Measurements from ENCODE around the gene TSPAN5.

Gene TSPAN5

DNA sequence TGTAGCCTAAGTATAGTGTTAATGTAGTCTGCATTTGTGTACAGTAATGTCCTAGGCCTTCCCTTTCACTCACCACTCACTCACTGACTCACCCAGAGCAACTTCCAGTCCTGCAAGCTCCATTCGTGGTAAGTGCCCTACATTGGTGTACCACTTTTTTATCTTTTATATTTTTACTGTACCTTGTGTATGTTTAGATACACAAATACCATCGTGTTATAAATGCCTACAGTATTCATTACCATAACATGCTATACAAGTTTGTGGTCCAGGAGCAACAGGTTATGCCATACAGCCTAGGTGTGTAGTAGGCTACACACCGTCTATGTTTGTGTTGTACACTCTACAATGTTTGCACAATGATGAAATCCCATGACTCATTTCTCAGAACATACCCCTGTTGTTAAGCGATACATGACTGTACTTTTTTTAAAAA lies 15.4 kb downstream of the TSPAN5 start:
- no peak for FAIRE-seq

DNA sequence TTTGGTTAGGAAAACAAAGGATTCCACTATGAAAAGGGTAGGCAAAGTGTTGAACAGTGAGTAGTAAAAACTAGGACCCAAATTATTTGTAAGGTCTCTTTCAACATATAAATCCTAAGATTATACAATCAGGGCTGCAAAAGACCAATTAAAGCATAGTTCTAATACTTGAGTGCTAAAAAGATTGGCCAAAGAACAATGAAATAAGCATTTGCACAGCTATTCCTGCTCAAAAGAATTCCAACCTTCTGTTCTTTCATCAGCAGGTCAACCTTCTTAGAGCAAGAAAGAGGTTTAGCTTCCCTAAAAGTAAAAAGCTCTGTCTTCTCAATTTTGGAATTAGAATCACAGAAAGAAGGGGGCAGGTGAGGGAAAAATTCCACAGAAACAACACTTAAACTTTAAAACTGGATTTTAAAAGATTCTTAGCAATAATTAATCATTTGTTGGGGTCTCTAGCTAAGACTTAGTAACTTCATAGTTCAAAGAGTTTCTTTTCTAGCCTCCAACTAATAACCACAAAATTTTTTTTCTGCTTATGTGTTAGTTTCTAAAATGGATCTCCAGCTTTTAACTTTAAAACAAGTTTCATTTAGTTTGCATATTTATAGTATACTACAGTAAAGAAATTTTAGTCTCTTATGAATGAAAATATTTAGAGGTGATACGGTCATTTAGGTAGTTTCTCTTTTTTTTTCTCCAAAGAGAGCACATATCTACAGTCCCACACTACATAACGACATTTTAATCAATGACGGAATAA lies 16.3 kb downstream of the TSPAN5 start:
- no peak for FAIRE-seq

DNA sequence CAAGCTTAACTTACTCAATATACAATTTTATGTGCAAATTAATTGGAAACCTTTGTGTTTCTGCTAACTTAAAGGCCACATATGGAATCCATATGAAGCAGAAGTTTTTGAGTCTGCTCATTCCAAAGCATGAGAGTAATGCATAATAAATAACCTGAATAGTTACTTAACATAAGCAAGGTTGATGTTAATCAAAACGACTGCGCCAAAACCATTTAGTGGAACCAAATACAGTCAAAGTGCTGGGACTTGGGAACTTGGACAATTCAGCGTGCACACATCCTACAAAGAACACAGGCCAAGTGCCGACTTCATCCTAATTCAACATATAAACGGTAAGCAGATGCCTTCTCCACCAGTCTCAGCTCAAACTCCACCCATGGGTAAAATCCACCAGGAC lies 17.0 kb downstream of the TSPAN5 start:
- no peak for FAIRE-seq

DNA sequence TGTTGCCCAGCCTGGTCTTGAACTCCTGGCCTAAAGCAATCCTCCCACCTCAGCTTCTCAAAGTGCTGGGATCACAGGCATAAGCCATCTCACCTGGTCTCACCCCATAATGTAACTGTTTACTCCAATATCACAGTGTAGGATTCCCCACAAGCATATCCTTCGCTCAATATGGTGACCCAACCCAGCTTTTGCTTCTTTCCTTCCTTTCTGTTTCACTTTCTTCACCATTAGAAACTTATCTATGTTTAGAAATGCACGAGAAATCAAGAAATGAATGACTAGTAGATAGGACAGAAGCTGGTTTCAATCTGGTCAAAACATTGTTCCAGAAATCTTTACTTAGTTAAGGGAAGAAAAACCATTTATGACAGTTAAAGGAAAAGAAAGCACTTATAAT lies 18.9 kb downstream of the TSPAN5 start:
- FAIRE-seq: no peak

DNA sequence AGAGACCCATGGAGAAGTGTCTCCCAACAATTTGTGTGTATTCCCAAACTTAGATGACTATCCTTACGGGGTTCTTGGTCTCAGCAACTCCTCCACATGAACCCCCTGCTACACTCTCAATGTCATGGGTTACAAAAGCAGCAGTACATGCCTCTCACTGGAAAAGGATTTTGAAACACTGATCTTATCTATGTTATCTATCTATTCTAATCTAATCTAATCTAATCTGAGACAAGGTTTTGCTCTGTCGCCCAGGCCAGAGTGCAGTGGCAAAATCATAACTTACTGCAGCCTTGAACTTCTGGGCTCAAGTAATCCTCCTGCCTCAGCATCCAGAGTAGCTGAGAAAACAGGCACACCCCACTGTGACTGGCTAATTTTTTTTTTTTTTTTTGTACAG lies 19.3 kb downstream of the TSPAN5 start:
- FAIRE-seq: no peak

DNA sequence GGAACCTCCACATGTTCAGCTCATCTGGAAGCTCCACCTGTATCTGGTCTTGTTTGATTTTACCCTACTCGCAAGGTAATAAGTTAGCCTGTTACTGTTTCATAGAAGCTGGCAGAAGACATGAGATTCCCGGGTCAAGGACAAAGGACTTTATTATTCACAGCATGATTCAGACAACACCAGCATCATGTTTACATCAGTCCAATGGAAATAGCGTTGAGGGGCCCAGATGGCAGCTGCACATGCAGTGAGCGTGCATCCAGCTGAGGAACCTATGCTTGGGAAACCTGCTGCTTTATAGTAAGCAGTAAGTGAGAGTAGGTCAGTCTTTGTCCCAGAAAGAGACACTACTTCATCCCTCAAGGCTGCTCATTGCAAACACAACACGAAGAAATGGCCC lies 19.8 kb downstream of the TSPAN5 start:
- no peak for FAIRE-seq

DNA sequence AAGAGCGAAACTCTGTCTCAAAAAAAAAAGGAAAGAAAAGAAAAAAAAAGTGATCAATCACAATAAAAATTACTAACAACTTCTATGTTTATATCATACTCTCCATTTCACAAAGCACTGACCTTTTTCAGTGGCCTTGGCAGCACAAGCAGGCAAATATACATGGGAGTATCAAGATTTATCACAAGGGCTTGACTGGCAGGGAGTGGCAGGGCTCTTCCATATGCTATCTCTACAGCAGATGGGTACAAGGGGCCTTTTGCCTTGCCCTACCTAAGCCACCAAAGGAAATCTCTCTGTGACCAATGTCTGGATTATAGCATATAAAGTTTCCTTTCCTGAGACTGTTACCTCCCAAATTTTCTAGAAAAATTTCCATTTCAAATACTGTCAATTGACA lies 24.4 kb downstream of the TSPAN5 start:
- no peak for FAIRE-seq

DNA sequence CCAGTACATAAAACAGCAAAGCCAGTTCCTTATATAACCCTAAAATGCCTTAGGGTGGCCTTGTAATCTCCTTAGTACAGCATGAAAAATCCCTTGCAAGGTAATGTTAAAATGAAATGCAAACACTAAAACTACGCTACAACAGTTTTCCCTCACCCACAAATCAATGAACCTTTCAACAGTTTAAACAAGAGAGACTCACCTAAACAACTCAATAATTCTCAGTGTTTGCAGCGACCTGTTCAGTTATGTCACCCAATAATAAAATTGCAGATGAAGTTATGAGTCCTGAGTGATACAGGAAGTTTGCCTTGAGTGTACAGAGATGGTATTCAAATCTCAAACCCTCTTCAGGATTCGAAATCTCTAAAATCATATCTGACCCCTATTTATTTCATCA lies 25.3 kb downstream of the TSPAN5 start:
- no peak for FAIRE-seq

DNA sequence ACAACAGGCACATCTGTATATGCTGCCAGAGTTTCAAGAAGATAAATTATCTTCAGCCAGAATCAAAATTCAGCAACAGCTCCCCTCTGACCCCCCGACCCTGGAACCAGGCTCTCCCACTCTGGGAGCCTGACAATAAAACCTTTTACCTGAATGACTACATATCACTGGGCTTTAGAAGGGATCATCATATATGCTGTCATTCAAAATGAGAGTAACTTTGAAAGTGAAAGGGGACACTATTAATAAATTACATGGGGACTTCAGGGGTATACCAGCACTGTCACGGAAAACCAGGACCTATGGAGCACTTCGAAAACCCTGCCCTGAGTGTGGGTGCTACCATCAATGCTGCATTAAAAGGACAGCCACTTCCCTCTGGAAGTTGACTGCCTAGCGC lies 26.2 kb downstream of the TSPAN5 start:
- FAIRE-seq: no peak

DNA sequence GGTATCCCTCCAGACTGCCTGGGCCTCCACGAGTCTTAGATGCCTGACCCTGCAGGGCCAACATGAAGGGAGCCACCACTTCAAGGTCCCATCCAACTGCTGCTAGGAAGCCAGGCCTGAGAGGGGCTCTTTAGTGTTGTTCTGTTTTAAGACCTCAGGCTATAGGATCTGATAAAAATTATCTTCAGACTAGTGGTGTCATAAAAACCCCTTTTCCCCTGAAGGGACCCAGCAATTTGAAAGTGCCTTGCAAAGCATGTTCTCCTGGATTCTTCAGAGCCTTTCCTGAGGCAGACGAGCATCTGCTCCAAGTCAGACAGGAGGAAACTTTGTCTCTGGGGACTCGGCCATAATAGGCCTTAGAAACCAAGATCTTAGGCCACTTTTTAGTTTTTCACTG lies 26.9 kb downstream of the TSPAN5 start:
- FAIRE-seq: no peak

DNA sequence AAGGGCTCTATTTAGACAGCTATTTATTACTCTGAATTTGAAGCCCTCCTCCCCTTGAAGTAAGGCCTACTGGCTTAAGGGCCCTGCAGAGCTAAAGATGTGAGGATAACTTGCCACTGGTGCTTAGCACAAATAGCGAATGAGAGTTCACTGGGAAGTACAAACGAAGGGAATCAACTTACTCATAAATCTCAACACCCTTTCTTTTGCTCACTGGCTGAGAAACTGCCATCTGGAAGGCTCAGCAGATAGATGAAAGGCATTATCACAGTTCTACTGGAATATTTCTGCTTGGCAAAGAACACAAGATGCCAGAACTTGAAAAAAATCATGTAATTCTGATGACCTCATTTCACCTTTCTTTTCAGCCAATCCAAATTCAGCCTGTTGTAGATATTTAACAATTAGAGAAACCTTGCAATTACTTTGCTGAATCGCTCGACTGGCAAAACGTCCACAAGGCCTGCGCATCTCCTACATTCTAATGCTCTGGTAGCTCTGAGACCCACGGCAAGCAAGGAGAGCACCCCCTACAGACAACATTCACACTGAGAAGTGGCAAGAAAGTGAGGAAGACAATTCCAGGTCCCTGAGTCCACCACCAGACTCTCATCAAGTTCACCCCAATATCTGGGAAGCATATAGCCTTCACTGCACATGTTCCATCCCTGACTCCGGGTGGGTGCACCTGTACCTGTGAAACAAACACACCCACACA lies 27.5 kb downstream of the TSPAN5 start:
- FAIRE-seq: no peak

DNA sequence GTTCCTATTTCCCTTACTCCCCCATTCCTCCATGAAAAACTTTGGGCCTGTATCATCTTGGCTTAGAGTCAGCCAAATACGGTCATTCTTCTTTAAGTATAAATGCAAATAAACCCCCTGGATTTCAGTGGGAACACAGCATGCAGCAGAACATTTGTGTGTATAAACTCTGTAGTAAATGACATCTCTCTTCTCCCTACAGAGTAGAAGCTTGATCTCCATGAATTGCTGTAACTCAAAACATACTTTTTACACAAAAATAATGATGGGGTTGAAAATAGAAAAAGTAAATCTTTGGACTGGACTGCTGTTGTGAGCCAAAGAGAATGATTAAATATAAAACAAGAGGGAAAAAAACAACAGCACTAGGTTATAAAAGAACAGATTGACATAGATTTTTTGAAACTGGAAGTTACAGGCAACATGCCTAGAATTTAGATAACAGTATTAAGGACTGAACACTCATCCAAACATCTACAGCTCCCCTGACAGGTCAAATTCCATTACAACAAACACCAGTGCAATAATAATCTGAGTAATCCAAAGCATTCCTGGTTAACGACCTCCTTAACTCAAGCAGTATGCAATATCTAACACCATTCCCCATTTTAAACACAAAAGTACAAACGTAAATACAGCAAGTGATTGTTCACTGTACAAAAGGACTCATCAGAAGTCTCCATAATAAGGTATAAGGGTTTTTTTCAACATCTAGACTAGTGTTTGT lies 30.7 kb downstream of the TSPAN5 start:
- FAIRE-seq: no peak

DNA sequence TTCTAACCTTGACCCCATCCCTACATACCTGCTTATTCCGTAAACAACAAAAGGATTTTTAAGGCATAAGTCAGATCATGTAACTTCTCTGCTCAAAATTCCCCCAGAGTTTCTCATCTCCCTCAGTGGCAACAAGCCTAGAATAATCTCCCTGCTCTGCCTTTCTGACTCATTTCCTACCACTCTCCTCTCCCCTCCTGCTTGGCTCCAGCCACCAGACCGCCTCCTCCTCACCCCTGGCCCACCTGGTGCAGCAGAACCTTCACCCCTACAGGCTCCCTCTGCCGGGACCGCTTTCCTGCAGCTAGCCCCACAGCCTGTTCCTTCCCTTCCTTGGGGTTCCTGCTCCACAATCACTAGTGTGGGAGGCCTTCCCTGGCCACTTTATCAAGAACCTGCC lies 32.1 kb downstream of the TSPAN5 start:
- FAIRE-seq: no peak

DNA sequence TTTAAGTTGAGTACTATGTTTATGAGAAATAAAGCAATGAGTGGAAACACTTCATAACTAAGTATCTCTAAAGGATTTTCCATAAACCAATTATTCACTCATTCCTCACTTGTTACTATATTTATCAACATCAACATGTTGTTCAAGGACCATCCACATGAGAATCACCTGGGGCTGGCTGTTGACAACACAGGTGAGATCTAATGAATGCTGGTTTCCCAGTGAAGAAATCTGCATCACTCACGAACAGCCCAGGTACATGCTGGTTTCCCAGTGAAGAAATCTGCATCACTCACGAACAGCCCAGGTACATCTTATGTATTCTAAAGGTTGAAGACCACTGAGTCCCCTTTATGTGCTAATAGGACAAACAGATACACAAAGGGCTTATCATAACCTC lies 32.5 kb downstream of the TSPAN5 start:
- no peak for FAIRE-seq

DNA sequence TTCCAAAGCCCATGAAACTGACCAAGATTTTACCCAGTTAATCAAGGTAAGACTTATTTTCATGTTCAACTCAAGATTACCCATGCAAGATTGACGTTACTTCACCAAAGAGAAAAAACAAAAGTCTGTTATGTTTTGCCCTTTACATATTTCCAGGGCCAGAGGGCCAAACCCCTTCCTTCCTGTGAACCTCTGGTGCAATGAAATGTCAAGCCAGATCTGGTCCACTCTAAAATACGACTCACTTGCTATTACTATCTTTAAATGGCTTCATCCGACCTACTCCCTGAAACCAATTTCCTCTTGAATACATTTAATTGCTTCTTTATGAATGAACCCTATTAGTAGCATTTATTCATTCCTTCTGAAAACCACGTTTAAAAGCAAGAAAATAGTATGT lies 33.0 kb downstream of the TSPAN5 start:
- FAIRE-seq: no peak

DNA sequence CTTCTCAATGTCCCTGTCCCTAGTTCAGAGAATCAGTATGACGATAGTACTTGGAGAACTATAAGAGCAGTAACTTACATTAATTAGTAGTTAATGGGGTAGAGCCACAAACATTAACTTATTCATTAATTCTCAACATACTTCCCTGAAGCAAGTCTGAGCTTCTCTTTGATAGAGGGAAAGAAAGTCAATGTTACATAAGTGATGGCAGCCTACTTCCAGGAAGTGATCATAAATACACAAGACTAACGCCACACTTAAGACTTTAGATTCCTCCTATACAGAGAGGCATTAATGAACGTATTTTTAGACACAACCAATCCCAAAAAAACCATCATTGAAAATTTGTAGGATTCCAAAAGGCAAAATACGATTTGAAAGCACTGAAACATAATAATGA lies 33.8 kb downstream of the TSPAN5 start:
- FAIRE-seq: no peak

DNA sequence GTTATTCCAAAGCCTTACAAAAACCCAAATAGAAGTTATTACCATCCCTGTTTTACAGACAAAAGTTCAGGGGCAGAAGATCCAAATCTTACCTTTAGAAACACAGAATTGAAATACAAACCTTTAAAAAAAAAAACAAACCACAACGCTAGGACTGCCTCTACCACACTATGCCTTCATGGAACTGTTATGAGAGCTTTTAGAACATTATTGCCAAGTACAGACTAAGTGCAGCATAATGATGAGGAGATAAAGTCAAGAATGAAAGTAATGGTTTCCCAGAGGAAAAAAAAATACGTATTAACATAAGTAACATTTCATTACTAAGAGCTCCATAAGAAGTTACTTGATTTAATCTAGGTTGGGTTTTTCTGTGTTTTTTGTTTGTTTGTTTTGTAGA lies 34.3 kb downstream of the TSPAN5 start:
- FAIRE-seq: no peak

DNA sequence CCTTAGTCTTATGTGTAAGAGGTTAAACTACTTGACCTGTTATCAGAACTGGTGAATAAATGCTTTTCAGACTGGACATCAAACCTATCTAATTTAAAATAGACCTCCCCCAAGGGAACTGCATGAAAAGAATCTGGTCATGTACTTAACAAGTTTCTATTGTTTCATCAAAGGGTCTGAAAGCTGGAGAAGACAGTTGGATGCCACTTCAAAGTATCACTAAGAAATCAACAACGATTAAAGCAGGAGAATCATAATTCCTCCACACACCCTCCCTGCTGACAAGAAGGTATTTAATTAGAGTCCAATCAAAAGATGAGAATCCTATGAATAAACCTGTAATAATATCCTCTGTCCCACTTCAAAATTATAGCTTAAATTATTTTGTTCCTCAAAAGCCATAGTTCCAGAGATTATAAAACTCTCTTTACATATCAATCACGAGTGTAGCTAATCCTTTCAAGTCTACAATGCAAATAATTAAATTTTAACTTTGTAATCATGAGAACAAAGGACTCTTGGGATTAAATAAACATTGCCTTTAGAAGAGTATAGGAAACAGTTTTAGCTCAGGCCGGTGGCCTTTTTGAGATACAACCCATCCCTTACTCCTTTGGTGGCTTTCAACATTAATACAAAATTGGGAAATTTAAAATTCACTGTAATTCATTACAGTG lies 35.1 kb downstream of the TSPAN5 start:
- FAIRE-seq: no peak

DNA sequence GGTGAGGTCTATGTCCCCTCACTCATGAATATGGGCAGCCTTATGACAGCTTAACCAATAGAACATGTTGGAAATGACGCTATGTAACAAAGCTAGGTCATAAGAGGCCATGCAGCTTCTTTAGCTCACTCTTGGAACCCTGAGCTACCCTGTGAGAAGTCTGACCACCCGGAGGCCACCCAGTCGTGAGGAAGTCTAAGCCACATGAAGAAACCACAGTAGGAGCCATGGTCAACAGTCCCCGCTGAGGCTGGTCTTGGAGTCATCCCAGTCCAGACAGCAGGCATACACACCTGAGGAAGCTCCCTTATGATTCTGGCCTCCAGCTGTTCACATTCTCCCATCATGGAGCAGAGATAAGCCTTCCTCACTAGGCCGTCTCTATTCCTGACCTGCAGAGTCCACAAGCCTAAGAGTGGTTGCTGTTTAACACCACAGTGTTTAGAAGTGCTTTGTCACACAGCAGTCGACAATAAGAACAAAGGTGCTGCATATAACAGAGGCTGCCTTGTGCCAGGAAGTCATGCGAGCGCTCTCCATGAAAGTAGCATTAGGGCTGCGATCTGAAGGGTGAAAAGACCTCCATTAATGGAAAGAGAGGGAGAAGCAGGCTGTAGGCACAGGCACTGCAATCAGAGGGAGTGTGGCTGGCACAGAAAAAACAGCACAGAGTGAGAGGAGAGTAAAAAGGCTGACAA lies 38.2 kb downstream of the TSPAN5 start:
- no peak for FAIRE-seq

DNA sequence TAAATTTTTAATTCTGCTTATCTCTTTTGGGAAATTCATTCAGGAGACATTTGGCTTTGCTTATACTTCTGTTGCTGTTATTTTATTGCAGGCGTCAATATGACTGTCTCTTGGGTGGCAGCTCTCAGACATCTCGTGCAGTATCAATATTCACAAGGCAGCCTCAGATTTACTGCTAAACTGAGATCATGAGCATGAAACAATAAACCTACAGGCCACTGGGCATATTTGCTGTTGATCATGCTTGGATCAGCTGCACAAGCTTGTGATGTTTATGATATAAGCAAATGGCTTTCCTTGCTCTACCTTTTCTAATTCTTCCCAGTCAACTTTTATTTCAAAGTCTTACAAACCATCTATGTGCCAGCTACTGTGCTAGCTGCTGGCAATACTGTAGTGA lies 39.2 kb downstream of the TSPAN5 start:
- FAIRE-seq: no peak

DNA sequence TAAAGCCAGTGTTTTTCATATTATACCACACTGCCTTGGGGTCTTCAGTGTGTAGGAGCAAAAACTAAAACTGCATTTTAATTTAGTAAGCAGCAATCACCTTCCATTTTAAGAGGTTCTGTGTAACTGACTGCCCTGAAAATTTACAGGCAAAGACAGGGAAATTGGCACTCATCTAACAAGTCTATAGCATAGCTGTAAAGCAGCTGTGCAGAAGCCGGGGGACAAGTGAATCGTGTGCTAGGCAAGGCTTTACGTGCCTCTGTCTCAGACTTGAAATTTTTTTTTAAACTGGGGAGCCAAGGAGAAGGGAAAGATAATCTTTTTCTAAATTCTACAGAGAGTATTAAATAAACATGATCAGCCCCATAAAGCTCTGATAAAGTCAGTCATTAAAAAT lies 39.7 kb downstream of the TSPAN5 start:
- no peak for FAIRE-seq

DNA sequence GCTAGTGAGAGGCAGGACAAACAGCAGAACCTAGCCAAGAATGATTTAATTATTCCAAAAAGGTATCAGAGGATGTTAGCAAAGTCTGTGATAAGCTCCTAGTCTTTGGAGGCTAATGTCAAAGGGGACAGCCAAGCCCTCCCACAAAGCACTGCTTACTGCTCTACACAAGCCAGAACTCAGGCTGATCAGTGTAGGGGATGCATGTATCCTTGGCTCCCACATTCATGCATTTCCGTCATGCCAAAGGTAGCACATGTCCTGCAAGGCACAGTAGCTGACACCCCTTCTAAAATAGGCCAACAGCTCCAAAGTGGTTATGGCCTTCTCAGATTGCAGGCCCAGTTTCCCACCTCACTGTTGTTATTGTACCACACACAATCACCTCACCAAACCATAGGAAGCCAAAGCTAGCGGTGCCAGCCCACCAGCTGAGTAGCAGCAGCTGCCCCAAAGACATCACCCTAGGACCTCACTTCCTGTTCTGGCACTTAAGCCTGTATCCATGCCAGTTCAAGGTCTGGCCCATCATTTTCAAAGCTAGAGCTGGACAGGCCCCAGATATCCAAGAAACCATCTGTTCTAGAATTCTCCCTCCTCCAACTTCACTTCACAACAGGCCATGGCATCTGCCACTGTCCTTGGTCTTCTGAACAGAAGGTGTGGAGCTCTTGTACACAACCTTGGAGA lies 40.9 kb downstream of the TSPAN5 start:
- no peak for FAIRE-seq
